Loucy (cell line): ENCODE data around the gene ZNF70.

Experiments
- H2AFZ ChIP-seq: fragments of 200-600 bp; sonication (generic); 2 replicates; pipeline ENCODE4 v1.6.0; 2016; ENCODE audit warnings: antibody characterized with exemption, mild to moderate bottlenecking, low read length, moderate library complexity
- H3F3A ChIP-seq: fragments of 200-600 bp; 2 replicates; pipeline ENCODE4 v1.6.0; 2016; ENCODE audit warnings: antibody characterized with exemption, low read depth, mild to moderate bottlenecking
- H3K27me3 ChIP-seq: fragments of 200-600 bp; sonication (generic); 2 replicates; pipeline ENCODE4 v1.6.1; 2014; ENCODE audit warnings: low read length, mild to moderate bottlenecking; ENCODE audit not compliant: insufficient read depth, poor library complexity, severe bottlenecking
- H3K36me3 ChIP-seq: fragments of 200-600 bp; sonication (generic); 2 replicates; pipeline ENCODE4 v1.6.1; 2016; ENCODE audit warnings: low read length; ENCODE audit not compliant: insufficient read depth
- H3K4me1 ChIP-seq: fragments of 200-600 bp; sonication (generic); 2 replicates; pipeline ENCODE4 v1.5.1; 2014; ENCODE audit warnings: low read length, mild to moderate bottlenecking; ENCODE audit not compliant: insufficient read depth, poor library complexity, severe bottlenecking
- H3K4me2 ChIP-seq: fragments of 200-600 bp; sonication (generic); 2 replicates; pipeline ENCODE4 v1.6.0; 2014; ENCODE audit warnings: antibody characterized with exemption, low read length, low read depth, mild to moderate bottlenecking; ENCODE audit not compliant: poor library complexity, severe bottlenecking
- H3K4me3 ChIP-seq: fragments of 200-600 bp; sonication (generic); 2 replicates; pipeline ENCODE4 v1.5.1; 2014; ENCODE audit warnings: low read length, mild to moderate bottlenecking, mixed read lengths; ENCODE audit not compliant: poor library complexity, severe bottlenecking
- H3K79me2 ChIP-seq: fragments of 200-600 bp; sonication (generic); 2 replicates; pipeline ENCODE4 v1.6.1; 2014; ENCODE audit warnings: low read length; ENCODE audit not compliant: insufficient read depth
- H3K9ac ChIP-seq: fragments of 200-600 bp; sonication (generic); 2 replicates; pipeline ENCODE4 v1.6.0; 2014; ENCODE audit warnings: mild to moderate bottlenecking, low read depth, low read length, moderate library complexity; ENCODE audit not compliant: poor library complexity, severe bottlenecking
- H3K9me2 ChIP-seq: fragments of 200-600 bp; sonication (generic); replicated peaks from 2 replicates; pipeline ENCODE4 v1.6.1; 2016; ENCODE audit warnings: low read depth, low read length, mixed read lengths
- H3K9me3 ChIP-seq: fragments of 200-600 bp; sonication (generic); 2 replicates; pipeline ENCODE4 v1.6.1; 2014; ENCODE audit warnings: mild to moderate bottlenecking, antibody characterized with exemption, low read length, low read depth; ENCODE audit not compliant: insufficient read depth
- H4K20me1 ChIP-seq: fragments of 200-600 bp; sonication (generic); 2 replicates; pipeline ENCODE4 v1.6.0; 2014; ENCODE audit warnings: antibody characterized with exemption, low read length, mild to moderate bottlenecking; ENCODE audit not compliant: insufficient read depth, poor library complexity, severe bottlenecking
- EZH2phosphoT487 ChIP-seq: fragments of 200-600 bp; IDR thresholded peaks from 2 replicates; pipeline ENCODE4 v1.6.1; 2018; ENCODE audit warnings: antibody characterized with exemption, mild to moderate bottlenecking, moderate library complexity, borderline replicate concordance
- TF ChIP-seq, protein P1 (sequence below): fragments of 200-600 bp; sonication (generic); conservative IDR thresholded peaks from 2 replicates; pipeline ENCODE4 v1.5.1; 2014; ENCODE audit warnings: mild to moderate bottlenecking, antibody characterized with exemption, low read length

The ZNF70 gene

DNA sequence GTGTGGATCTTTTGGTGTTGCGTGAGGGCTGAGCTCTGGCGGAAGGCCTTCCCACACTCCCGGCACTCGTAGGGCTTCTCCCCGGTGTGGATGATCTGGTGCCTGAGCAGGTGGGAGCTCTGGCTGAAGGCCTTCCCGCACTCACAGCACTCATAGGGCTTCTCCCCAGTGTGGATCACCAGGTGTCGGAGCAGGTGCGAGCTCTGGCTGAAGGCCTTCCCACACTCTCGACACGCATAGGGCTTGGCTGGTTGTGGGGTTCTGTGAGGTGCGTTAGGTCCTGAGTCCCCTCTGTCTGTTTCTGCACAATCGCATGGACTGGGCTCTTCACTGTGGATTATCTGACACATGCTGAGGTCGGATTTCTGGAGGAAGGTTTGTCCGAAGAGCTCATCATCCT lies 6.4 kb downstream of the ZNF70 start:
- no peak overlapping the region for H3K9ac ChIP-seq
- peaks cover under 1% of the 10 kb centered on the region for H3K4me1 ChIP-seq
- H2AFZ ChIP-seq: no peak overlapping the region
- no peak overlapping the region for H3K4me2 ChIP-seq
- H3K4me3 ChIP-seq: no peak overlapping the region
- H3K79me2 ChIP-seq: peaks cover 11% of the 10 kb centered on the region; the same call in 1 of the 2 replicates
- no peaks in the 10 kb centered on the region for H4K20me1 ChIP-seq
- H3K9me3 ChIP-seq: no peaks in the 10 kb centered on the region
- TF ChIP-seq, protein P1, sequence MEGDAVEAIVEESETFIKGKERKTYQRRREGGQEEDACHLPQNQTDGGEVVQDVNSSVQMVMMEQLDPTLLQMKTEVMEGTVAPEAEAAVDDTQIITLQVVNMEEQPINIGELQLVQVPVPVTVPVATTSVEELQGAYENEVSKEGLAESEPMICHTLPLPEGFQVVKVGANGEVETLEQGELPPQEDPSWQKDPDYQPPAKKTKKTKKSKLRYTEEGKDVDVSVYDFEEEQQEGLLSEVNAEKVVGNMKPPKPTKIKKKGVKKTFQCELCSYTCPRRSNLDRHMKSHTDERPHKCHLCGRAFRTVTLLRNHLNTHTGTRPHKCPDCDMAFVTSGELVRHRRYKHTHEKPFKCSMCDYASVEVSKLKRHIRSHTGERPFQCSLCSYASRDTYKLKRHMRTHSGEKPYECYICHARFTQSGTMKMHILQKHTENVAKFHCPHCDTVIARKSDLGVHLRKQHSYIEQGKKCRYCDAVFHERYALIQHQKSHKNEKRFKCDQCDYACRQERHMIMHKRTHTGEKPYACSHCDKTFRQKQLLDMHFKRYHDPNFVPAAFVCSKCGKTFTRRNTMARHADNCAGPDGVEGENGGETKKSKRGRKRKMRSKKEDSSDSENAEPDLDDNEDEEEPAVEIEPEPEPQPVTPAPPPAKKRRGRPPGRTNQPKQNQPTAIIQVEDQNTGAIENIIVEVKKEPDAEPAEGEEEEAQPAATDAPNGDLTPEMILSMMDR: no peak
- no peak for TF ChIP-seq EZH2phosphoT487
- H3K9me2 ChIP-seq: no peaks in the 10 kb centered on the region
- peaks cover 21% of the 10 kb centered on the region; the same call in 1 of the 2 replicates for H3K36me3 ChIP-seq
- H3K27me3 ChIP-seq: no peaks in the 10 kb centered on the region
- H3F3A ChIP-seq: no peaks in the 10 kb centered on the region

DNA sequence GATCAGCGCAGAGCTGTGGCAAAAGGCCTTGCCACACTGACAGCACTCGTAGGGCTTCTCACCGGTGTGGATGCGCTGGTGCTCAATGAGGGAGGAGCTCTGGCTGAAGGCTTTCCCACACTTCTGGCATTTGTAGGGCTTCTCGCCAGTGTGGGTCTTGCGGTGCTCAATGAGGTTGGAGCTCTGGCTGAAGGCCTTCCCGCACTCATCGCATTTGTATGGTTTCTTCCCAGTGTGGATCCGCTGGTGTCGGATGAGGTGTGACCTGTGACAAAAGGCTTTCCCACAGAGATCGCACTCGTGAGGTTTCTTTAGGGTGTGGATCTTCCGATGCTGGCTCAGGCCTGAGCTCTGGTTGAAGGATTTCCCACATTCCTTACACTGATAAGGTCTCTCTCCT lies 6.9 kb downstream of the ZNF70 start:
- Histone ChIP-seq H3K4me3 (no peak overlapping the region), H3F3A (no peaks in the 10 kb centered on the region), H4K20me1 (no peaks in the 10 kb centered on the region), H3K36me3 (peaks cover 21% of the 10 kb centered on the region; the same call in 1 of the 2 replicates), H3K9ac (no peak overlapping the region), H3K4me2 (no peak overlapping the region), H3K9me2 (no peaks in the 10 kb centered on the region), H3K79me2 (peaks cover 10% of the 10 kb centered on the region; the same call in 1 of the 2 replicates), H3K9me3 (no peaks in the 10 kb centered on the region), H2AFZ (no peak overlapping the region), H3K4me1 (no peaks in the 10 kb centered on the region), H3K27me3 (no peaks in the 10 kb centered on the region)
- no peak for TF ChIP-seq EZH2phosphoT487
- TF ChIP-seq, protein P1: no peak

DNA sequence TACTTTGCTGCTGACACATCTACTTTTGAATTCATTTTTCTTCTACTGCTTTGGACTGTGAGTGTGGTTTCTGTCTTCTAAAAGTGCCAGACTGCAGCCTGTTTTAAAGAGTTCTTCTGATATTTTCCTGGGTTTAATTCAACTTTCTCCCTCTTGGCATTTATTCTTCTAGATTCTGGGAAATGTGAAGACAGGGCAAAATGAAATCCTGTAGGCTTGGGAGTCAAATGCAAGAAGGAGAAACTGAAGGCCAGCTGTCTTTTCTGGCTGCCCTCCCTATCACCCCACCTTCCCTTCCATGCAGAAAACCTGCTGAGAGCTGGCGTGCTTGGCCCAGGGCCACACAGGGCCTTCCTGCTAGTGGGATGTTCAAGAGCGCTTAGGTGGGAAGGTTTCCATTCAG lies 7.6 kb downstream of the ZNF70 start:
- Histone ChIP-seq H3K9me2 (no peaks in the 10 kb centered on the region), H3K27me3 (no peaks in the 10 kb centered on the region), H3K4me1 (no peaks in the 10 kb centered on the region), H4K20me1 (no peaks in the 10 kb centered on the region), H3K79me2 (peaks cover 10% of the 10 kb centered on the region; the same call in 1 of the 2 replicates), H2AFZ (no peak overlapping the region), H3K4me3 (no peak overlapping the region), H3K9ac (no peak overlapping the region), H3K4me2 (no peak overlapping the region), H3F3A (no peaks in the 10 kb centered on the region), H3K9me3 (no peaks in the 10 kb centered on the region), H3K36me3 (peaks cover 21% of the 10 kb centered on the region; the same call in 1 of the 2 replicates)
- TF ChIP-seq EZH2phosphoT487: no peak
- TF ChIP-seq, protein P1: no peak
